Tibial nerve (tissue), 3 donors: ENCODE results near the gene PLCB2.

Experiments used
- CTCF ChIP-seq, 5 experiments: fragments of 200-600 bp in 3 of 5; fragments of 450-650 bp in 2 of 5; sonication (generic) in 3 of 5; IDR thresholded peaks; one replicate each; pipeline ENCODE4 v1.5.1; 2016 to 2019; ENCODE audit warnings: antibody characterized with exemption in 5 of 5, mild to moderate bottlenecking in 3 of 5, moderate library complexity in 2 of 5
- POLR2A ChIP-seq, 2 donors: fragments of 450-650 bp; IDR thresholded peaks; one replicate each; pipeline ENCODE4 v1.6.1; 2017; ENCODE audit warnings: antibody characterized with exemption in 2 of 2, mild to moderate bottlenecking in 2 of 2, moderate library complexity in 2 of 2

GRCh38 chr15:40314723-40315276 lies 7.1 kb upstream of the PLCB2 start:
- TF ChIP-seq POLR2A (IDR thresholded peaks at IDR 0.05) (no peak), CTCF (IDR thresholded peaks at IDR 0.05) (no peak)
